D721Med (cell line): Measurements from ENCODE around the gene MTIF3.

Experiments
- DNase-seq: peaks from one replicate; pipeline ENCODE4 v3.0.0; 2011; ENCODE audit warnings: low spot score; ENCODE audit not compliant: insufficient read length
- FAIRE-seq: peaks from 2 replicates; lab custom pipeline; 2011; peaks lifted over from hg19 to GRCh38; lab: Jason Lieb, UNC
- TF ChIP-seq, protein P1 (sequence below): IDR thresholded peaks from 2 replicates; pipeline ENCODE4 v1.5.1; 2012; ENCODE audit warnings: mild to moderate bottlenecking, control low read depth; ENCODE audit not compliant: insufficient read depth; ENCODE audit errors: missing control alignments

Gene MTIF3, protein sequence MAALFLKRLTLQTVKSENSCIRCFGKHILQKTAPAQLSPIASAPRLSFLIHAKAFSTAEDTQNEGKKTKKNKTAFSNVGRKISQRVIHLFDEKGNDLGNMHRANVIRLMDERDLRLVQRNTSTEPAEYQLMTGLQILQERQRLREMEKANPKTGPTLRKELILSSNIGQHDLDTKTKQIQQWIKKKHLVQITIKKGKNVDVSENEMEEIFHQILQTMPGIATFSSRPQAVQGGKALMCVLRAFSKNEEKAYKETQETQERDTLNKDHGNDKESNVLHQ

DNA sequence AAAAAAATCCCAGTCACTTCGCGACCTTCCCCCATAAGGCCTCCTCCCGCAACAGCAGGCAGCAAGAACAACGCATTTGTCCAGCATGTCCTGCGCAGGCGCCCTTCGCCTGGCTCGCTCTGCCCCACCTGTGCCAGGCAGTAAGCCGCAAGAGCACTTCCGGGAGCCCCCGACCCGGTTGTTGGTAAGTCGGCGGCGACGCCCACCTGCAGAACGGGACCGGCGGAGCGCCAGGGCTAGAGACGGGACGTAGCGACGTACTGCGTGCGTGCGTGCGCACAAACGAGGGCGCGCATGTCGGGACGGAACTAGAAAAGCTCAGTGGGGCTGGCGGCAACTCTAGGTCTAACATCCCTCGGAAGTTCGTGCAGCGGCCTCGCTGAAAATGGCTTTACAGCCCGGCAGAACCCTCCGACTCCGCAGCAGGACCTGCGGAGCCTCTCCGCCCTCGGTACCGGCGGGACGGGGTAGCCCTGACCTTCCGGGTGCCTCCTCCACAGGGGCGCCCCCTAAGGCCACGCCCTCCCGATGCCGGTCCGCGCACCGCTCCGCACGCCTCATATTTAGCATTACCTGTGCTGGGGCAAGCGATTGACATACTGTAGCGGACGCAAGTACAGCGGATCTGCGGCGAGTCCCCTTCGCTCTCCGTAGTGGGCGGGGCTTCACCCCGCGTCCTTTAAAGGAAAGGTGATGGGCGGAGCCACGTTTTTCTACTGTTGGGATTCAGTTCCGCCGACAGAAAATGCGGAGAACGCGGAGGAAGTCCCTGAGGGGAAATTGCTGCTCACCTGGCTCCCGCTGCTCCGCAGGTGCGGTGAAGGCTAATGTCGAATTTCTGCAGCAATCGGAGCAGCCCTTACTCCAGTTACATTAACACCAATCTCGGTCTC lies at the start of gene MTIF3:
MTIF3 (minus strand) TSS at position 629 of the 893 bp plus-strand sequence. CDS start 10,116 bp downstream, outside the sequence.
- TF ChIP-seq, protein P1, sequence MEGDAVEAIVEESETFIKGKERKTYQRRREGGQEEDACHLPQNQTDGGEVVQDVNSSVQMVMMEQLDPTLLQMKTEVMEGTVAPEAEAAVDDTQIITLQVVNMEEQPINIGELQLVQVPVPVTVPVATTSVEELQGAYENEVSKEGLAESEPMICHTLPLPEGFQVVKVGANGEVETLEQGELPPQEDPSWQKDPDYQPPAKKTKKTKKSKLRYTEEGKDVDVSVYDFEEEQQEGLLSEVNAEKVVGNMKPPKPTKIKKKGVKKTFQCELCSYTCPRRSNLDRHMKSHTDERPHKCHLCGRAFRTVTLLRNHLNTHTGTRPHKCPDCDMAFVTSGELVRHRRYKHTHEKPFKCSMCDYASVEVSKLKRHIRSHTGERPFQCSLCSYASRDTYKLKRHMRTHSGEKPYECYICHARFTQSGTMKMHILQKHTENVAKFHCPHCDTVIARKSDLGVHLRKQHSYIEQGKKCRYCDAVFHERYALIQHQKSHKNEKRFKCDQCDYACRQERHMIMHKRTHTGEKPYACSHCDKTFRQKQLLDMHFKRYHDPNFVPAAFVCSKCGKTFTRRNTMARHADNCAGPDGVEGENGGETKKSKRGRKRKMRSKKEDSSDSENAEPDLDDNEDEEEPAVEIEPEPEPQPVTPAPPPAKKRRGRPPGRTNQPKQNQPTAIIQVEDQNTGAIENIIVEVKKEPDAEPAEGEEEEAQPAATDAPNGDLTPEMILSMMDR = no peak
- no peak for FAIRE-seq
- peak; percentile 71 for DNase-seq

DNA sequence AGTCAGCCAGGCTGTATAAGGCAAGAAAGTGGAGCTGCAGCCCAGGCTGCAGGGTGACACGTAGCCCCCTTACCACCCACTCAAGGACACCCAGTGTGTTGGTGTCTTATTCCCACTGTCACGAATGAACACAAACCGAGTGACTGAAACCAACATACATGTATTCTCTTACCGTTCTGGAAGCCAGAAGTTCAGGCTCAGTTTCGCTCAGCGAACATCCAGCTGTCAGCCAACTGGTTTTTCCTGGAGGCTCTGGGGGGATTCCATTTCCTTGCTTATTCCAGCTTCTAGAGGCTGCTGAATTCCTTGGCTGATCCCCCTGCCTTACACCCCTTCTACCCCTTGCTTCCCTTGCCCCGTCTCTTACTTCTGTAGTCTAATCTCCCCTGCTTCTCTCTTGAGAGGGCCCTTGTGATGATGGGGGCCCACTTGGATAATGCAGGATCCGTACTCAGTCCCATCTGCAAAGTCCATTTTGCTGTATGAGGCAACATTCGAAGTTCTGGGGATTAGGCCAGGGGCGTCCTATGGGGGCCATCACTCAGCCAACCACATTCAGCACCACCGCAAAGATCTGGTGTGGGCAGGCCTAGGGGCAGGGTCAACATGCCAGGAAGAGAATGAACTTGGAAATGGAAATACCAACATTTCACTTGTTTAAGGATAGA lies 47.3 kb upstream of the MTIF3 start:
- no peak for DNase-seq
- no peak for FAIRE-seq

DNA sequence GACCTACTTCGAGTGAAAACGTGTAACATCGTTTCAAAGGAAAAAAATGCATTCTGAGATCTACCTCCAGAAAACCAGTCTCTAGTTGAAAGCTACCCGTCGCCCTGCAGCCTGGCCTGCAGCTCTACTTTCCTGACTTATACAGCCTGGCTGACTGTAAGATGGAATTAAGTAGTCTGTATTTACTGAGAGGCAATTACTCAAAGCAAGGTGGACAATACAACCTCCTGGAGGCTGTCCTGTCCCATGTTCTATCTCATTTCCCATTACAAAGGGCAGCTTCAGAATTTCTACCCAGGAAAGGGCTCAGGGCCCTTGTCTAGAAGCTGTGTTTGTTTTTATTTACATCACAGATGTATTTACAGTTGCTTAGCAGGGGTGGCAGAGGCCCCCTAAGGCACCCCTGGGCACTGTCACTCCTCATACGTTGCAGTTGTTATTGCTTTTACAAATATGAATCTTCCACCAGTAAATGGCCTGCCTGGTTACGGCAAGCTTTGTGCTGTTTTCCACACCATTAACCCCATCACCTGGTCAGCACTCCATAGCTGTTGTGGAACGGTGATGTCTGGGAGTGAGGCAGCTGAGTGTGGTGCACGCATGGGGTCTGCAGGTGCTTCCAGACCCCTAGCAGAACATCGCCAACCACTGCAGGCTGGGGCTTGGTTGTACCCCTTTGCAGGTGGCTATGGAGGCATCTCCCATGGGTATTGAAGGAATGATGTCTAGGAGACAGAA lies 46.3 kb upstream of the MTIF3 start:
- no peak for FAIRE-seq
- no peak for DNase-seq
- TF ChIP-seq, protein P1 = no peak

More for the DNA sequence above, 47.3 kb upstream of the MTIF3 start:
- TF ChIP-seq, protein P1 = no peak

DNA sequence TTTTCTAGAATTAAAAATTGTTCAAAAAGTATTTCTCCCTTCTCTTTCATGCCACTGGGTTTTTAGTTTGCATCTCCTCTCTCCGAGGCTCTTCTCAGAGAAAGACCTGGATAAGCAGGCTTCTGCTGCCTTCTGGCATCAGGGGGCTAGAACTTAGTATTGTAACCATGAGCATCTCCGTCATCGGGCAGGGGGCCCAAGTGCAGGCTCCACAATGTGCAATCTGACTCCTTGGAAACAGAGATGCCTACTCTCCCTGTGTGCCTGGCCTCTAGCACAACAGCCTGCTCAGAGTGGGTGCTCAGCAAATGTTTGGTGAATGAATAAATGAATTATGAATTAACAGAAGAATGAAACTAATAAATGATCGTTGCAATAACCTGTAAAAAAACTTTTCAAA lies 45.6 kb upstream of the MTIF3 start:
- FAIRE-seq (no peak), DNase-seq (no peak)
- TF ChIP-seq, protein P1 = no peak

DNA sequence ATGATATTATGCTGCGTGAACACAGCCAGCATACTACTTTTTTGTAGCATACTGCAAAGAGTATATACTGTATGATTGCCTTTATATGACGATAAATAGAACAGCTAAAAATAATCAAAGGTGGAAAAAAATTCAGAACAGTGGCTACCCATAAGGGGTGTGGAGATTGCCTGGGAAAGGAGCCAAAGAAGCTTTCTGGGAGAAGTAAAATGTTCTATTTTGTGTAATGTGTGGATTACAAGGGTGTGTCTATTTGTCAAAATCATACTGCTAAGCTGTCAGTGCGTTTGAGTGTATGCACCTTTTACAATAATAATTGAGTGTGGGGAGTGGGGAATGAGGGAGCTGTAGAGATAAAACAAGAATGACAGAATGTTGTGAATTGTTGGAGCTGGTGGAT lies 45.2 kb upstream of the MTIF3 start:
- FAIRE-seq (no peak), DNase-seq (no peak)
- TF ChIP-seq, protein P1 = no peak

DNA sequence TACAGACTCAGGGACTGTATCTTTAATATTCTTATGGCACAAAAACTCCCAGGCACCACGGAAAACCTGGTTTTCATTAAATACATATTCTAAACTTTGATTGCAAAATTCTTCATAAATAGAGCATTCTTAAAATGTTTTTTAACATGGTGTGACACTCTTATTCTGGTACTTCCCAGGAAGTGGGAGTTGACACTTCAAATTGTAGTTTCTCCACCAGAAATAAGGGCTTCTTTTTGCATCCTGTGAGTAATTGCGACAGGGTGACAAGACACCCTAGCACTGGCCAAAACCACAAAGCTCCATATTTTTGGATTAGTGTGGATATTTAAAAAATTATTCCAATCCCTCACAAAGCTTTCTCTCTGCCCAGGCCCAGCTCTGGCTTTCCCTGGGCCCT lies 43.6 kb upstream of the MTIF3 start:
- DNase-seq (no peak), FAIRE-seq (no peak)
- TF ChIP-seq, protein P1 = no peak
